ENCODE results near the gene PTBP3. TPM values are rescaled to one million over a fixed set of nuclear protein-coding genes. Genes with fewer than 3 reads are reported as not detected.

PTBP3 gene
- total and polyA plus RNA-seq, 2 of the 13 experiments (the other 11 are each of a cell fraction or from before 2014, with no cell fraction given) = 52.8 to 61.1 TPM

DNA sequence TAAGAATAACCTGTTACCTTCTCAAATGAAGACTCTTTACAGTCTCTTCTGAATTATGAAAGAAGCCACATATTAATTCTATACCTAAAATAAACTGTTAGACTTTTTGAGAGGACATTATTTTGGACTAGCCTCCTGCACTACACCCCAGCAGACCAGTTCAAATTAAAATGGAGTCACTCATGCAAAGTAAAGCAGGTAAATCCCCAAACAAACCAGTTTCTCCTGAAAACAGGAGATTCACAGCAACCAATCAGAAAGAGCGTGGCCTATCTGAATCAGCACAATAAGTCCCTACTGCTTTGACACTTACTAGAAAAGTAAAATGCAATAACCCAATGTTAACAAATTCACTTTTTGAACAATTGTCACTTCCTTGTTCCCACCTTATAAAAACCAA lies 58.8 kb downstream of the PTBP3 start:
- Histone ChIP-seq H3K4me3 (replicated peaks in 1 of 3; ENCODE audit: insufficient read depth in 1 of 3, low read depth in 2 of 3, low read length in 3 of 3) (no peak overlapping the region), H3K4me1 (ENCODE audit: insufficient read depth, low read length) (peaks cover 29% of the 10 kb centered on the region), H4K20me1 (ENCODE audit: insufficient read depth, low read length) (peaks cover 9% of the 10 kb centered on the region; the same call in 1 of the 2 replicates), H3K79me2 (ENCODE audit: insufficient read depth, low read length) (peaks cover 78% of the 10 kb centered on the region), H3K9me3 (ENCODE audit: low read length) (no peaks in the 10 kb centered on the region), H3K27ac (ENCODE audit: extremely low read length, insufficient read depth, low read length) (no peak overlapping the region), H3K27me3 (ENCODE audit: control insufficient read depth in 1 of 2, insufficient read depth in 2 of 2, low read length in 2 of 2) (no peaks in the 10 kb centered on the region), H2AFZ (ENCODE audit: low read length) (no peak overlapping the region), H3K9ac (ENCODE audit: insufficient read depth, low read depth, low read length) (no peak overlapping the region), H3K4me2 (ENCODE audit: low read depth, low read length) (no peak overlapping the region), H3K36me3 (replicated peaks in 1 of 2; ENCODE audit: control insufficient read depth in 1 of 2, insufficient read depth in 2 of 2, low read length in 2 of 2) (peaks cover 2 to 7% of the 10 kb centered on the region in 2 experiments; a peak in 3 of 5 replicates)
- BruUV-seq (replicated peaks) = no TSS peak
- POLR2A ChIA-PET = no interaction called here
- no peak for TF ChIP-seq ZMYM3 (CRISPR knock-in tag; IDR thresholded peaks at IDR 0.05)
- DNase-seq (ENCODE audit: low spot score) (no peak), FAIRE-seq (no peak), ATAC-seq (no peak)
- in situ Hi-C loops (cut with HindIII; ENCODE audit: extremely low pct_ligation_motif_present, low pct_unique_long_range_greater_than_20kb) = no loop called here
- WGBS (ENCODE audit: low lambda C conversion rate) = 100% methylated on average over 1 of the region's 1 CpG
- CTCF ChIA-PET (ENCODE audit: low intra/inter-chr PET ratio, low total read pairs) = no interaction called here
- intact Hi-C loops (cut with micrococcal nuclease; ENCODE audit: unreplicated experiment) = loop anchor here (10.0 kb wide), 1 partner anchor 60 kb away; the partner anchor contains the start of gene PTBP3

DNA sequence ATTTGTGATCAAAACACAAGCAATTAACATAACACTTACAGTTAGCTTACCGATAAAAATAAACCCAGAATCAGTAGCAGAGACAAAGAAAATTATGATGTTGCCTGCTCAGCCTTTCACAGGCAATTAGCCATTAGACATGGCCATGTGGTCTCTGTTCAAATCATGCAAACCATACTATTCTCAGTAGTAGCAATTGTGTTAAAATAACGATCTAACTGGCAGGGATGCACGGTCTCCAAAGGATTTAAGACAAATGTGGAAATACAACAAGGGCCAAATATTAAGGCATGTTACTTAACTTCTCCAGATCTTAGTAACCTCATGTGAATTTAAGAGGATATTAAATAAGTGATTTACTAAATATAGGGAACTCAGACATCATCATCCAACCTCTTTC lies 59.5 kb downstream of the PTBP3 start:
- CTCF ChIA-PET (ENCODE audit: low intra/inter-chr PET ratio, low total read pairs) = no interaction called here

More for the DNA sequence above, 59.5 kb downstream of the PTBP3 start:
- TF ChIP-seq SP4 (CRISPR knock-in tag; IDR thresholded peaks at IDR 0.05) (no peak), GATAD1 (CRISPR knock-in tag; IDR thresholded peaks at IDR 0.05) (no peak), POLR2AphosphoS2 (IDR thresholded peaks at IDR 0.05; ENCODE audit: low read depth, low read length) (no peak), ZNF724P (CRISPR knock-in tag; IDR thresholded peaks at IDR 0.05; ENCODE audit: borderline replicate concordance) (no peak), ZNF251 (CRISPR knock-in tag; IDR thresholded peaks at IDR 0.05) (no peak), KMT2B (CRISPR knock-in tag; IDR thresholded peaks at IDR 0.05) (no peak), GFI1 (CRISPR knock-in tag; IDR thresholded peaks at IDR 0.05; ENCODE audit: borderline replicate concordance) (no peak), SMC3 (IDR thresholded peaks at IDR 0.05; ENCODE audit: low read length) (no peak), SIX1 (CRISPR knock-in tag; IDR thresholded peaks at IDR 0.05; ENCODE audit: borderline replicate concordance) (no peak), SRSF1 (optimal IDR thresholded peaks at IDR 0.05; ENCODE audit: low read depth, low read length) (no peak)
- TF ChIP-seq, protein P1, sequence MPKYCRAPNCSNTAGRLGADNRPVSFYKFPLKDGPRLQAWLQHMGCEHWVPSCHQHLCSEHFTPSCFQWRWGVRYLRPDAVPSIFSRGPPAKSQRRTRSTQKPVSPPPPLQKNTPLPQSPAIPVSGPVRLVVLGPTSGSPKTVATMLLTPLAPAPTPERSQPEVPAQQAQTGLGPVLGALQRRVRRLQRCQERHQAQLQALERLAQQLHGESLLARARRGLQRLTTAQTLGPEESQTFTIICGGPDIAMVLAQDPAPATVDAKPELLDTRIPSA (CRISPR knock-in tag; IDR thresholded peaks at IDR 0.05; ENCODE audit: borderline replicate concordance) = no peak
- TF ChIP-seq, protein P2, sequence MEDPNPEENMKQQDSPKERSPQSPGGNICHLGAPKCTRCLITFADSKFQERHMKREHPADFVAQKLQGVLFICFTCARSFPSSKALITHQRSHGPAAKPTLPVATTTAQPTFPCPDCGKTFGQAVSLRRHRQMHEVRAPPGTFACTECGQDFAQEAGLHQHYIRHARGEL (CRISPR knock-in tag; IDR thresholded peaks at IDR 0.05) = no peak
- TF ChIP-seq, protein P3, sequence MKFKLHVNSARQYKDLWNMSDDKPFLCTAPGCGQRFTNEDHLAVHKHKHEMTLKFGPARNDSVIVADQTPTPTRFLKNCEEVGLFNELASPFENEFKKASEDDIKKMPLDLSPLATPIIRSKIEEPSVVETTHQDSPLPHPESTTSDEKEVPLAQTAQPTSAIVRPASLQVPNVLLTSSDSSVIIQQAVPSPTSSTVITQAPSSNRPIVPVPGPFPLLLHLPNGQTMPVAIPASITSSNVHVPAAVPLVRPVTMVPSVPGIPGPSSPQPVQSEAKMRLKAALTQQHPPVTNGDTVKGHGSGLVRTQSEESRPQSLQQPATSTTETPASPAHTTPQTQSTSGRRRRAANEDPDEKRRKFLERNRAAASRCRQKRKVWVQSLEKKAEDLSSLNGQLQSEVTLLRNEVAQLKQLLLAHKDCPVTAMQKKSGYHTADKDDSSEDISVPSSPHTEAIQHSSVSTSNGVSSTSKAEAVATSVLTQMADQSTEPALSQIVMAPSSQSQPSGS (CRISPR knock-in tag; IDR thresholded peaks at IDR 0.05) = no peak
- peaks cover 72% of the 10 kb centered on the region for H3K79me2 ChIP-seq (ENCODE audit: insufficient read depth, low read length)
- 99% methylated on average over 3 of the region's 3 CpGs for WGBS (ENCODE audit: low lambda C conversion rate)
- H3K4me2 ChIP-seq (ENCODE audit: low read depth, low read length) = no peak overlapping the region
- DNase-seq (ENCODE audit: low spot score) (no peak), ATAC-seq (no peak), FAIRE-seq (no peak)
- H2AFZ ChIP-seq (ENCODE audit: low read length) = no peak overlapping the region
- in situ Hi-C loops (cut with HindIII; ENCODE audit: extremely low pct_ligation_motif_present, low pct_unique_long_range_greater_than_20kb) (no loop called here), intact Hi-C loops (cut with micrococcal nuclease; ENCODE audit: unreplicated experiment) (loop anchor here (10.0 kb wide), 1 partner anchor 61 kb away; the partner anchor contains the start of gene PTBP3)
- POLR2A ChIA-PET = no interaction called here
- BruUV-seq (replicated peaks) = no TSS peak
- H3K4me1 ChIP-seq (ENCODE audit: insufficient read depth, low read length) = peaks cover 22% of the 10 kb centered on the region
- H3K9me3 ChIP-seq (ENCODE audit: low read length) = no peaks in the 10 kb centered on the region
- no peak overlapping the region for H3K9ac ChIP-seq (ENCODE audit: insufficient read depth, low read depth, low read length)
- H3K27ac ChIP-seq (ENCODE audit: extremely low read length, insufficient read depth, low read length) = no peak overlapping the region
- H3K36me3 ChIP-seq (replicated peaks in 1 of 2; ENCODE audit: control insufficient read depth in 1 of 2, insufficient read depth in 2 of 2, low read length in 2 of 2) = peaks cover 2 to 7% of the 10 kb centered on the region in 2 experiments; a peak in 3 of 5 replicates
- no peaks in the 10 kb centered on the region for H3K27me3 ChIP-seq (ENCODE audit: control insufficient read depth in 1 of 2, insufficient read depth in 2 of 2, low read length in 2 of 2)
- H4K20me1 ChIP-seq (ENCODE audit: insufficient read depth, low read length) = peaks cover 9% of the 10 kb centered on the region; the same call in 1 of the 2 replicates
- no peak overlapping the region for H3K4me3 ChIP-seq (replicated peaks in 1 of 3; ENCODE audit: insufficient read depth in 1 of 3, low read depth in 2 of 3, low read length in 3 of 3)
